Activated CD4-positive, alpha-beta T cell treated with anti-CD3 and anti-CD28 coated beads, Interleukin-2, amount 50 U/mL, for 1 hour (primary cell): ENCODE measurements around the gene EPN2.
"Not testable (repeated sequence)": the region's sequence is repeated elsewhere in the genome, so short reads cannot be mapped to it uniquely, and the experiment has no call there.

ENCODE experiments used
- DNase-seq: peaks from one replicate; pipeline ENCODE4 v3.0.0-alpha.2; 2020

The EPN2 gene

GRCh38 chr17:19237139-19237388, at the start of gene EPN2:
Gene EPN2 (plus strand): TSS chr17:19237366. CDS start chr17:19283120, 45,754 bp downstream.
- DNase-seq: peak; percentile 58

- DNase-seq: not testable (repeated sequence)
These were observed 49.0 kb upstream of the EPN2 start for GRCh38 chr17:19187883-19188869.

GRCh38 chr17:19188870-19189708, 48.1 kb upstream of the EPN2 start:
- DNase-seq: not testable (repeated sequence)

GRCh38 chr17:19189781-19190405, 47.3 kb upstream of the EPN2 start:
- not testable (repeated sequence) for DNase-seq

GRCh38 chr17:19196382-19197204, 40.6 kb upstream of the EPN2 start:
- DNase-seq: peak; percentile 0

- not testable (repeated sequence) for DNase-seq
These were observed 34.7 kb upstream of the EPN2 start for GRCh38 chr17:19202448-19202847.

- DNase-seq: not testable (repeated sequence)
These were observed 33.7 kb upstream of the EPN2 start for GRCh38 chr17:19203429-19203828.

- not testable (repeated sequence) for DNase-seq
These were observed 21.9 kb upstream of the EPN2 start for GRCh38 chr17:19215074-19215860.

GRCh38 chr17:19216148-19216926, 20.8 kb upstream of the EPN2 start:
- not testable (repeated sequence) for DNase-seq

GRCh38 chr17:19218914-19219313, 18.3 kb upstream of the EPN2 start:
- not testable (repeated sequence) for DNase-seq

GRCh38 chr17:19219384-19219783, 17.8 kb upstream of the EPN2 start:
- DNase-seq: not testable (repeated sequence)

- not testable (repeated sequence) for DNase-seq
These were observed 17.0 kb upstream of the EPN2 start for GRCh38 chr17:19220195-19220594.

GRCh38 chr17:19226610-19227588, 10.3 kb upstream of the EPN2 start:
- not testable (repeated sequence) for DNase-seq

GRCh38 chr17:19234676-19235075, 2.5 kb upstream of the EPN2 start:
- not testable (repeated sequence) for DNase-seq

GRCh38 chr17:19236351-19237138, 621 bp upstream of the EPN2 start:
- DNase-seq: not testable (repeated sequence)

GRCh38 chr17:19237389-19238166, 412 bp downstream of the EPN2 start:
- DNase-seq: peak; percentile 10

GRCh38 chr17:19238167-19238505, 970 bp downstream of the EPN2 start:
- DNase-seq: no peak

- DNase-seq: no peak
These were observed 2.4 kb downstream of the EPN2 start for GRCh38 chr17:19239544-19239943.
